HL-60/S4 treated with phorbol 12-myristate 13-acetate at 8.2 ng/mL for 4 days and 3 days (cell line): Measurements from ENCODE around the gene EDEM3.
"Not testable (repeated sequence)": the region's sequence is repeated elsewhere in the genome, so short reads cannot be mapped to it uniquely, and the experiment has no call there.

ENCODE experiments used
- in situ Hi-C: fragments of 300-500 bp; cut with MboI; formaldehyde crosslinking; loops from 2 replicates; pipeline ENCODE4 v1.15.0; 2022; ENCODE audit warnings: low sequenced_read_pairs

EDEM3 gene

DNA sequence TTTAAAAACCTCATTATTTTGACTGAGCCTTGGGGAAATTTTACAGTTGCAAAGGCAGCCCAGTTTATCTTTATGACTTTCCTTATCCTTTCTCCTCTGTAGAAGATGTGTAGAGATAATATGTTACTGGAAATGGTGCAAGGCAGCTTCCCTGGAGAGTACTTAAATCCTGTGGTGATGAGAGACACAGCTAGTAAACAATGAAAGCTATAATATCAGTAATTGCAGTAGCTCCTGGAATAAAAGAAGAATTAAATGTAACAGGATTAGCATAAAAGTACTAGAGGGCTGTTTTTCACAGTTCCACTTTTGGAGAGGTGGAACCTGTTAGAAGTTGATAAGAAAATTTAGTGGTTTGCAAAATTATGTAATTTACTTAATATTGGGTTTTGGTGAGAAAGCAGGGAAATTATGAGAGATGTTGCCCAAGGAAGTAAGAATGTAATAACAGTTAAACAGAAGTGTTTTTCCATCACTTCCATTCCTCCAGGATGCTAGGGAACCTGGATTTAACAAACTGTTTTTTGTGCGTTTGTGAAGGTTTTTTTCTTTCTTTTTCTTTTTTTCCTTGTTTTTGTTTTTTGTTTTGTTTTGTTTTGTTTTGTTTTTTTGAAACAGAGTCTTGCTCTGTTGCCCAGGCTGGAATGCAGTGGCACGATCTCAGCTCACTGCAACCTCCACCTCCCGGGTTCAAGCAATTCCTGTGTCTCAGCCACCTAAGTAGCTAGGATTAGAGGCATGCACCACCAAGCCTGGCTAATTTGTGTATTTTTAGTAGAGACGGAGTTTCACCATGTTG lies 15.7 kb upstream of the EDEM3 start:
- in situ Hi-C loops = no loop called here

DNA sequence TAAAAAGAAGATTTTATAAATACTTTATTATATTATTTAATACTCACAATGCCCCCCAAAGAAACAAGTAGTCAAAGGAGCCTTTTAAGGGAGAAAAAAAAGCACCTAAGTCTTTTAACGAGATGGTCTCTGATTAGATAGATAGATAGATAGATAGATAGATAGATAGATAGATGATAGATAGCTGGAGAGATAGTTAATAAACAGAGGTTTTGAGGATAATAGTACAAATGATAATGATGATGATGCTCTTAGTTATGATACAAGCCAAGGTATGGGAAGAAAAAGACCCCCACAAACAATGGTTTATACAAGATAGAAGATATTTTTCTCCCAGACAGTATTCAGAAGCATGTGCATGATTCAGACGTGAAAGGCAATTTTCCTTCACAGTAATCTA lies 14.6 kb upstream of the EDEM3 start:
- in situ Hi-C loops = no loop called here

- in situ Hi-C loops = no loop called here
Observed at GRCh38 chr1:184768467-184768866, 13.8 kb upstream of the EDEM3 start.

DNA sequence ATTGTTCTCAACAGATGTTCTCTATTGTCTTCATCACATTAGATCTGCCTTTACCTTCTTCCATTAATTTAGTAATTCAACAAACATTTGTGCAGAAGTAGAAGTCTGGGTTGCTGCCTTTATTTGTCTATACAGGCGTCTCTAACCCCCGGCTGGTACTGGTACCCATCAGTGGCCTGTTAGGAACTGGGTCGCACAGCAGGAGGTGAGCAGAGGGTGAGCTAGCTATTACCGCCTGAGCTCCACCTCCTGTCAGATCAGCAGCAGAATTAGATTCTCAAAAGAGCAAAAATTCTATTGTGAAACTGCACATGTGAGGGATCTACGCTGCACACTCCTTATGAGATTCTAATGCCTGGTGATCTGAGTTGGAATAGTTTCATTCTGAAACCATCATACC lies 12.9 kb upstream of the EDEM3 start:
- in situ Hi-C loops = no loop called here

- in situ Hi-C loops = no loop called here
Observed at GRCh38 chr1:184764483-184764882, 9.8 kb upstream of the EDEM3 start.

GRCh38 chr1:184763520-184763919 lies 8.9 kb upstream of the EDEM3 start:
- in situ Hi-C loops = not testable (repeated sequence)

- in situ Hi-C loops = no loop called here
Observed at GRCh38 chr1:184761969-184762485, 7.4 kb upstream of the EDEM3 start.

- in situ Hi-C loops = no loop called here
Observed at GRCh38 chr1:184759651-184760050, 5.0 kb upstream of the EDEM3 start.

- in situ Hi-C loops = no loop called here
Observed at GRCh38 chr1:184759112-184759511, 4.5 kb upstream of the EDEM3 start.

- in situ Hi-C loops = no loop called here
Observed at GRCh38 chr1:184757891-184758290, 3.2 kb upstream of the EDEM3 start.

- in situ Hi-C loops = no loop called here
Observed at GRCh38 chr1:184757406-184757805, 2.7 kb upstream of the EDEM3 start.

- in situ Hi-C loops = no loop called here
Observed at GRCh38 chr1:184755226-184756065, 788 bp upstream of the EDEM3 start.

- in situ Hi-C loops = no loop called here
Observed at GRCh38 chr1:184753608-184754475, 816 bp downstream of the EDEM3 start.

DNA sequence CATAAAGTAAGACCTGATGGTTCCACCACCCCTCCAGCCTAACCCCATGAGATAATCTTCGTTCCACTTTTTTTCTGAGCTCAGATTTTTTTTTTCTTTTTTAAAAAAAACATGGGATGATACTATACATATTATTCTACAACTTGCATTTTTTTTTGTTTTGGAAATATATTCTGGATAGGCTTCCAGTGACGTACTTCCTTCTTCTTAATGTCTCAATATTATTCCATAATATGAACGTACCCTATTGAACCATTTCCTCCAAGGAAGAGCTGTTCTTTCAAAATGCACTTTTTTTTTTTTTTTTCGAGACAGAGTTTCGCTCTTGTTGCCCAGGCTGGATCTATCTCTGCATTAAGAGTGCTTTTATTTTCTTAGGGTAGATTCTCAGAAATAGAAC lies 1.5 kb downstream of the EDEM3 start:
- in situ Hi-C loops = no loop called here

DNA sequence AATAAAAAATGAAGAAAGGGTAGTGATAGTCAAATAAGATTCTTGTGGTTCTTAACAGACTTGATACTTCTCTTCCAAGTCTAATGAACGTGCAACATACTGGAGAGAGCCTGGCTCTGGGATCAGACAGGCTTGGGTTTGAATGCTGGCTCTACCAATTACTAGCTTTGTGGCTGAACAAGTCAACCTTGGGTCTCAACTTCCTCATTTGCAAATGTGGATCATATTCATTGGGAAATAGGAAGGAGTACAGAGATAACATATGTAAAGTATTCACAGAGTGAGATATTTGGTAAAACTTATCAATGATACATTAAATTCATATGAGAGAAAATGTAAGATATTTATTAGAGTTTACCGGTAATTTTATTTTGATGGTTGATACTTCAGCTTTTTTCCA lies 2.0 kb downstream of the EDEM3 start:
- in situ Hi-C loops = no loop called here

DNA sequence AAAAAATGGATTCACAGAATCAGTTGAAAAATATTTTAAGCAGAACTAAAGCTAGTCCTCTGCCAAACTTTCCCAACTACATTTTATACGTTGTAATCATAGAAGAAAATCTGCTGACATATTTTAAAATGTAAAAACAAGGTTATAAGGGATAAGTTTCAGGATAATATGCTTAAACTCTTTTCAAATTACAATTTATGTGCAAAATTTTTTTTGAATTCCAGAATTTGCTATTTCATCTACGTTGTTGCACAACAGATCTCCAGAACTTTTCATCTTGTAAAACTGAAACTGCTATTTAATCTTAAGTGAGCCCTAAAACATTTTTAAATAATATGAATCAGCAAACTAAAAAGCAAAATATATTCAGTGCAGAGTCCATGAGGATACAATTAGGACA lies 5.9 kb downstream of the EDEM3 start:
- in situ Hi-C loops = no loop called here

DNA sequence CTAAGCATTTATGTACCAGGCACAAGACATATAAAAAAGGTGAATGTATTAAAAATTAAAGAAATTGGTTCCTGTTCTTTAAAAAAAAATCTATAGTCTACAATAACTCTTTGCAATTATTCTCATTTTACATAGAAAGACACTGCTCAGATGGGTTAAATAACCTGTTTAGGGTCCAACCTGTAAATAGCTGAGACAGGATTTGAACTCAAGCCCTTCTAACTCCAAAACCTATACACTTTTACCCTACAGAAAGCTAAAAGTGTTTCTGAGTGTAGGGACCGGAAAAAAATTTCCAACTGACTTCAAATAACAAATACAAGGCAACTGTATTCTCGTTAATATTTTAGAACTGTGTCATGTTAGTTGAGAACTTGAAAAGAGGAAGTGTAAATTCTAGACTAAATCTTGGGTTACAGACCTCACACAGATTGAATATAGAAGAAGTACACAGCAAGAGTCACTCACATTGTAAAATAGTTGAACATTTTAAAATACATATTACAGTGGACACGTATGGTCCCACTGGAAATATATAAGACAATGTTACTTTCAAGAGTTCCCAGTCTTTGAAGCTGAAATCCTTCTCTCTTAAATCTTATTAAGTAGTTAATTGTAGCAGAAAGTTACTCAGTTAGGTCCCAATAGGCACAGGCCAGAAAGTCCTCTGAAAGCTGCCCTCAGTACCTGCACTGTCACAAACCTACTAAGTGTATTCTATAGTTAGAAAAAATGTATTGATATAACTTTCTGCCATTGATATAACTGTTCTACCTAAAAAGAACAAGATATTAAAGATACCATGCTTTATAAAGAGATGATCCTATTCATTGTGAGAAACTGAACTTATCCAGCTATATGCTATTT lies 7.3 kb downstream of the EDEM3 start:
- in situ Hi-C loops = no loop called here

DNA sequence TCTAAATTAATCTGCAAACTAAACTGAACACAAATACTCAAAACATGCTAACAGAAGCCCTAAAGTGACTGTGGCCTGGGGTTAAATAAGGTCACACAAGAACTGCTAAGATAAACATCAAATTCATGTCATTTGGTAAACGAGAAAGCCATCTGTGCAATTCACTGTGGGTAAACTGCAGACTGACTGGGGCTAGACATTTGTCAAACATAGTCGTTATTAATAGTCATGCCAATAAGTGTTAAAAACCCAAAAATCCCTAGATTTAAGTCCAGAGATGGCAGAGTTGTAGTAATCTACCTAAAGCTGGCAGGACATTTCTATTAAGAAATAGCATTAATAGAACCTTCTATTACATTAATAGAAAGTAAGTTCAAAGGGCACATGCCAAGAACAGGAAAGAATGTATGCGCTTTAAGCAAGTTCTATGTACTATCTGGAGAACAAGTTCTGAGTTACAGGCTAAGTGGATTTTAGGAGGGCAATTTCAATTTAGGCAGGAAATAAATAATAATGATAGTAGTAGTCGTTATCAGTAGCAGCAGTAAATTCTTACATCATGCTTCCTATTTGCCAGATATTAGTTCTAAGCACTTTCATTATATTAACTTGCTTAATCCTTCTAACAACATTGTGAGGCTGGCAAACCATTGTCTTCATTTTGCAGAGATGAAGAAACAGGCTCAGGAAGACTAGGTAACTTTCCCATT lies 8.6 kb downstream of the EDEM3 start:
- in situ Hi-C loops = no loop called here

- in situ Hi-C loops = no loop called here
Observed at GRCh38 chr1:184745110-184745509, 9.5 kb downstream of the EDEM3 start.
